Activated T-helper 17 cell treated with anti-CD3 and anti-CD28 coated beads, Interleukin-2, amount 50 U/mL, for 72 hours (primary cell): ENCODE results near the gene HENMT1. TPM values are rescaled to one million over a fixed set of nuclear protein-coding genes. Genes with fewer than 3 reads are reported as not detected.
"Not testable (repeated sequence)": the region's sequence is repeated elsewhere in the genome, so short reads cannot be mapped to it uniquely, and the experiment has no call there.

Experiments used
- ATAC-seq: fragments of 150-1000 bp; cut with Tn5 transposase; replicated peaks from 2 replicates; pipeline ENCODE4 v1.10.0; 2021; ENCODE audit warnings: mild to moderate bottlenecking, moderate library complexity
- H3K27ac Mint-ChIP-seq: one replicate; pipeline ENCODE4 v1.8.0; 2022; ENCODE audit warnings: mixed read lengths
- H3K27me3 Mint-ChIP-seq: one replicate; pipeline ENCODE4 v1.8.0; 2022; ENCODE audit warnings: mixed read lengths
- H3K36me3 Mint-ChIP-seq: one replicate; pipeline ENCODE4 v1.8.0; 2022; ENCODE audit warnings: low read depth, mild to moderate bottlenecking, mixed read lengths
- H3K4me1 Mint-ChIP-seq: one replicate; pipeline ENCODE4 v1.8.0; 2022; ENCODE audit warnings: mixed read lengths
- H3K4me3 Mint-ChIP-seq: one replicate; pipeline ENCODE4 v1.8.0; 2022; ENCODE audit warnings: mild to moderate bottlenecking, mixed read lengths
- H3K9me3 Mint-ChIP-seq: one replicate; pipeline ENCODE4 v1.8.0; 2022; ENCODE audit warnings: mixed read lengths
- total RNA-seq, 2 donors: library from RNA; stranded (reverse); gene quantifications; one replicate each; pipeline ENCODE4 v1.2.3, GENCODE V29; 2022

HENMT1 gene
- total RNA-seq = 10 to 100 TPM; 17.5 to 21.6 TPM

- ATAC-seq = peak; percentile 90
Observed at GRCh38 chr1:108661030-108661609, at the start of gene HENMT1. Gene HENMT1, minus strand, starts transcription at chr1:108661093. Its CDS starts 1,209 bp downstream, at chr1:108659884.

DNA sequence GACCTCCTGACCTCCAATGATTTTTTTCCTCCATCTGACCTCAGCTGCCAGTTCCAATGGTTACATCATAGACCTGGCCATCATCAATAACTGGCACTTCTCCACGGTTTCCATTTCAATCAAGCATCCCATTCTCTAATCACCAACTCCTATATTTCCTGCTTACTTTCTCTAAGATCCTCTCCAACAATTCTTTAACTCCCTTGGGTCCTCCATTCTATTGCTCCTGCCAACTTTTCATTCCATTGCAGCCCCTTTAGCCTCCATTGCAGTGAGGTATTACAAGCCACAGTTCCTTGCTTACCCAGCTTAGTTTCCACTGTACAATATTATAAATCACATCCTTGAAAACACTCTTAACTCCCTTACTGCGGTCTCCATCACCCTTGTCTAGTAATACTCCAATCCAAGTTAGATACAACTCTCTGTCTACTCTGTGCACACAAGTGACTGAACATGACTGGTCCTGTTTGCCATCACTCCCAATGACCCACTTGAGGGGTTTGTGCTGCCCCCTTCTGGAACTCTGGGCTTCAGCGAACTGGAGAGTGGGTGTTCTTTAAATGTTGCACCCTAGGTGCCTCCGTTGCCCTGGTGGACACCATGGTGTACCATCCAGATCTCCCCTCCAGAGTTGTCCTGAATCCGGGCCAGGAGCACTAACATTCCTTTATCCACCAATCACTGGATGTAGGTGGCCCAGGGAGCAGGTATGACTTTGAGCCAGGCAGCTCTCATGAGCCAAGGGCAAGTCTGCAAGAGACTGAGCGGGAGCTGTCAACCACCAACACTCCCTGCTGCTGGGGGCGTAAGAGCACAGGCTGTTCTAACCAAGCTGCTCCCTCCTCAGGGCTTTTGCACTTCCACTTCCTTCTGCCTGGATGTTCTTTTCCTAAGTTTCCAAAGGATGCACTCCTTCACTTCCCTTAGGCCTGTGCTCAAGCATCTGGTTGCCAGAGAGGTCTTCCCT is 48.1 kb upstream of the HENMT1 start:
- H3K9me3 Mint-ChIP-seq = no peaks in the 10 kb centered on the region
- H3K4me3 Mint-ChIP-seq = no peak overlapping the region
- H3K4me1 Mint-ChIP-seq = peaks cover 19% of the 10 kb centered on the region
- H3K27ac Mint-ChIP-seq = no peak overlapping the region
- peaks cover 1% of the 10 kb centered on the region for H3K36me3 Mint-ChIP-seq
- no peaks in the 10 kb centered on the region for H3K27me3 Mint-ChIP-seq
- ATAC-seq = peak; percentile 77

More at GRCh38 chr1:108661030-108661609, at the start of gene HENMT1:
- Mint-ChIP-seq H3K27me3 (no peaks in the 10 kb centered on the region), H3K27ac (peak within 1 kb of the TSS; percentile 94), H3K36me3 (peaks cover 16% of the 10 kb centered on the region), H3K9me3 (no peaks in the 10 kb centered on the region), H3K4me1 (peaks cover 14% of the 10 kb centered on the region), H3K4me3 (peak within 1 kb of the TSS; percentile 81)

DNA sequence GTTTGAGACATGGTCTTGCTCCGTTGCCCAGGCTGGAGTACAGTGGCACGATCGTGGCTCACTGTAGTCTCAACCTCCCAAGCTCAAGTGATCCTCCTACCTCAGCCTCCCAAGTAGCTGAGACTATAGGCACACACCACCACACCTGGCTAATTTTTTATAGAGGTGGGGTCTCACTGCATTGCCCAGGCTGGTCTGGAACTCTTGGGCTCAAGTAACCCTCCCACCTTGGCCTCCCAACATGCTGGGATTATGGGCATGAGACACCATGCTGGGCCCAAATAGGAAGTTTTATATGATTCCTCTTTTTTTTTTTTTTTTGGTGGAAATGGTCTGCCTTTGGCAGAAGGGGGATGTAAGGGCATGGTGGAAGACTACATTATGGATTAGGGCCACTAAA is 45.8 kb upstream of the HENMT1 start:
- H3K36me3 Mint-ChIP-seq = peaks cover 23% of the 10 kb centered on the region
- no peaks in the 10 kb centered on the region for H3K9me3 Mint-ChIP-seq
- peaks cover 19% of the 10 kb centered on the region for H3K4me1 Mint-ChIP-seq
- peak overlapping the region; percentile 7 for H3K27ac Mint-ChIP-seq
- H3K4me3 Mint-ChIP-seq = no peak overlapping the region
- no peaks in the 10 kb centered on the region for H3K27me3 Mint-ChIP-seq
- ATAC-seq = no peak

DNA sequence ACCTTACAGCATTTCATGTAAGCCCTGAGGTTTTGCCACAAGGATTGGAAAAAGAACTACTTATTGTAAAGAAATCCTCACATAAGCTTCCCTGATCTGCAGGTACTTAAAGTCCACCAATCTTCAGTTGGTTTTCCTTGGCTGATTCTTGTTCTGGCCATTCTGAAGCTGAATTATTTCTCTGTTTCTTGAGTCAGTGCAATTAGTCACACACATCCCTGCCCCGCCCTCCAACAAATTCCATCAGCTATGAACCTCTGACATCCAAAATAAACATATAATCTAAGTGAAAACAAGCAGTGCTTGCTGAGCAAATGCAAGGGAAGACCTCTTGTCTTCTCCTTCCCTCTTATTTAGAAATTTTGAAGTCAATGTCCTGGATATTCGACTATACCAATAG is 43.6 kb upstream of the HENMT1 start:
- peak overlapping the region; percentile 92 for H3K27ac Mint-ChIP-seq
- H3K27me3 Mint-ChIP-seq = no peaks in the 10 kb centered on the region
- H3K4me3 Mint-ChIP-seq = peak overlapping the region; percentile 72
- peaks cover 44% of the 10 kb centered on the region for H3K36me3 Mint-ChIP-seq
- peaks cover 25% of the 10 kb centered on the region for H3K4me1 Mint-ChIP-seq
- no peaks in the 10 kb centered on the region for H3K9me3 Mint-ChIP-seq
- no peak for ATAC-seq

GRCh38 chr1:108703939-108704338 is 43.0 kb upstream of the HENMT1 start:
- no peaks in the 10 kb centered on the region for H3K9me3 Mint-ChIP-seq
- peak overlapping the region; percentile 92 for H3K27ac Mint-ChIP-seq
- no peaks in the 10 kb centered on the region for H3K27me3 Mint-ChIP-seq
- peaks cover 28% of the 10 kb centered on the region for H3K4me1 Mint-ChIP-seq
- H3K36me3 Mint-ChIP-seq = peaks cover 50% of the 10 kb centered on the region
- H3K4me3 Mint-ChIP-seq = peak overlapping the region; percentile 72
- peak; percentile 93 for ATAC-seq

DNA sequence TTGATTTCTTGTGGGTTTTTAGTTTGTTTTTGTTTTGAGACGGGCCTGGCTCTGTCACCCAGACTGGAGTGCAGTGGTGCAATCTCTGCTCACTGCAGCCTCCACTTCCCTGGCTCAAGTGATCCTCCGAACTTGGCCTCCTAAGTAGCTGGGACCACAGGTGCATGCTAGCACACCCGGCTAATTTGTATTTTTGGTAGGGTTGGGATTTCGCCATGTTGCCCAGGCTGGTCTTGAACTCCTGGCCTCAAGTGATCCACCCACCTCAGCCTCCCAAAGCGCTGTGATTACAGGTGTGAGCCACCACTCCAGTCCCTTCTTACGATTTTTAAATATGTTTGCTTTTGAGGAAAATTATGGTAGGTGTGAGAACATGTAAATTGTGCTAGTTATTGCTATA is 41.2 kb upstream of the HENMT1 start:
- not testable (repeated sequence) for H3K27ac Mint-ChIP-seq, ATAC-seq, H3K4me3 Mint-ChIP-seq, H3K27me3 Mint-ChIP-seq, H3K9me3 Mint-ChIP-seq
- peaks cover 68% of the 10 kb centered on the region for H3K36me3 Mint-ChIP-seq
- peaks cover 33% of the 10 kb centered on the region for H3K4me1 Mint-ChIP-seq

GRCh38 chr1:108701176-108701849 is 40.4 kb upstream of the HENMT1 start:
- no peak overlapping the region for H3K27ac Mint-ChIP-seq
- H3K9me3 Mint-ChIP-seq = no peaks in the 10 kb centered on the region

GRCh38 chr1:108699375-108700332 is 38.8 kb upstream of the HENMT1 start:
- Mint-ChIP-seq H3K27ac (peak overlapping the region; percentile 87), H3K36me3 (peaks cover 92% of the 10 kb centered on the region), H3K27me3 (no peaks in the 10 kb centered on the region), H3K4me3 (peak overlapping the region; percentile 94), H3K4me1 (peaks cover 26% of the 10 kb centered on the region), H3K9me3 (no peaks in the 10 kb centered on the region)
- no peak for ATAC-seq

More at GRCh38 chr1:108701176-108701849, 40.4 kb upstream of the HENMT1 start:
- no peak for ATAC-seq
- H3K36me3 Mint-ChIP-seq = peaks cover 76% of the 10 kb centered on the region
- no peaks in the 10 kb centered on the region for H3K27me3 Mint-ChIP-seq
- no peak overlapping the region for H3K4me3 Mint-ChIP-seq
- H3K4me1 Mint-ChIP-seq = peaks cover 33% of the 10 kb centered on the region

- Mint-ChIP-seq H3K4me1 (peaks cover 36% of the 10 kb centered on the region), H3K4me3 (peak overlapping the region; percentile 94), H3K9me3 (no peaks in the 10 kb centered on the region), H3K27me3 (no peaks in the 10 kb centered on the region), H3K36me3 (peaks cover 82% of the 10 kb centered on the region), H3K27ac (peak overlapping the region; percentile 86)
- ATAC-seq = no peak
Observed at GRCh38 chr1:108695535-108695934, 34.6 kb upstream of the HENMT1 start.

GRCh38 chr1:108692724-108693655 is 32.1 kb upstream of the HENMT1 start:
- H3K9me3 Mint-ChIP-seq = no peaks in the 10 kb centered on the region
- H3K4me3 Mint-ChIP-seq = peak overlapping the region; percentile 94
- no peaks in the 10 kb centered on the region for H3K27me3 Mint-ChIP-seq
- H3K27ac Mint-ChIP-seq = peak overlapping the region; percentile 99
- ATAC-seq = peak; percentile 66
- peaks cover 25% of the 10 kb centered on the region for H3K4me1 Mint-ChIP-seq
- peaks cover 56% of the 10 kb centered on the region for H3K36me3 Mint-ChIP-seq

DNA sequence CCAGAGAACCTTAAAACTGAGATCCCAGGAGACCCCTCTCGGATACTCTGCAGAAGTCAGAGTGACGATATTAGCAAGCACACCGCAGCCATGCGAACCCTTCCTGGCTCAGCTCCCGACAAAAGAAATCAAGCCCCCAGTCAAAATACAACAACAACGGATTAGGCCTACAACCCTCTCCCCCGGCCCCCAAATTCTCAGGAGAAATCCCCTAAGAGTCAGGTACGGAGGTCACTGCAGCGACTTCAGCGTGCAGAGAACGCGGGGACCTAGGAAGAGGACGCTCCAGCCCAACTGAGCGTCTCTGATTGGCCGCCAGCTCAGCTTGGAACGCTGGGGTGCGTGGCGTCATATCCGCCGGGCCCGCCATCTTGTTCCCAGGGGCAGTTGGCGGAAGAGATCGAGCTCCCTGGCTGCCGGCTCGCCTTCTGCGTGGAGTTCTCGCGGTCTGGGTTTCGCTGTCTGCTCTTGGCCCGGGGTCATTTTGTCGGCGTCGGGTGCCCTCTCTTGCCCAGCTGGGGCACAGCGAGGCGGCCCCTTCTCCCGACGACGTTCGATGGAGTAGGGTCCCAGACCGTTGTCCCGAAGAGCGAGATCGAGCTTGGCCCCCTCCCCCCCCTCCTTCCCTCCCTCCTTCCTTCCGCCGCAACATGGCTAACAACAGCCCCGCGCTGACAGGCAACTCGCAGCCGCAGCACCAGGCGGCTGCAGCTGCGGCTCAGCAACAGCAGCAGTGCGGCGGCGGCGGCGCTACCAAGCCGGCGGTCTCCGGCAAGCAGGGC is 31.2 kb upstream of the HENMT1 start, which contains the start of gene PRPF38B:
Gene PRPF38B (plus strand): TSS at position 369 of the 782 bp plus-strand sequence. CDS start 282 bp downstream, at position 651.
- peak; percentile 92 for ATAC-seq
- H3K9me3 Mint-ChIP-seq = no peaks in the 10 kb centered on the region

More for the DNA sequence above, 31.2 kb upstream of the HENMT1 start, which contains the start of gene PRPF38B:
- H3K27ac Mint-ChIP-seq = peak within 1 kb of the TSS; percentile 99
- H3K27me3 Mint-ChIP-seq = no peaks in the 10 kb centered on the region
- peaks cover 19% of the 10 kb centered on the region for H3K4me1 Mint-ChIP-seq
- H3K4me3 Mint-ChIP-seq = peak within 1 kb of the TSS; percentile 94
- peaks cover 48% of the 10 kb centered on the region for H3K36me3 Mint-ChIP-seq
